SK-N-SH treated with all-trans-retinoic acid at 6 μM for 48 hours (cell line): Measurements from ENCODE around the gene SCARB2.

Source experiments
- CSDC2 ChIP-seq: fragments of 250-450 bp; sonication (Bioruptor Pico); IDR thresholded peaks from 2 replicates; pipeline ENCODE4 v1.5.0; 2020; ENCODE audit warnings: mild to moderate bottlenecking, moderate library complexity
- ESRRG ChIP-seq: fragments of 250-450 bp; sonication (Bioruptor Pico); IDR thresholded peaks from 2 replicates; pipeline ENCODE4 v1.6.1; 2021; ENCODE audit warnings: mild to moderate bottlenecking
- TOX ChIP-seq: fragments of 250-450 bp; sonication (Bioruptor Pico); IDR thresholded peaks from 2 replicates; pipeline ENCODE4 v1.8.0; 2021; ENCODE audit warnings: mild to moderate bottlenecking, moderate library complexity, borderline replicate concordance
- ZFP30 ChIP-seq: fragments of 450-650 bp; formaldehyde crosslinking; IDR thresholded peaks from 2 replicates; pipeline ENCODE4 v1.5.0; 2022; ENCODE audit warnings: mild to moderate bottlenecking, moderate library complexity

- TF ChIP-seq ESRRG (CRISPR knock-in tag), result no peak
- no peak for TF ChIP-seq TOX (CRISPR knock-in tag)
- TF ChIP-seq ZFP30 (CRISPR knock-in tag), result no peak
- no peak for TF ChIP-seq CSDC2
Observed at GRCh38 chr4:76192236-76192635, 21.4 kb downstream of the SCARB2 start.
